HepG2 (cell line): ENCODE results near the gene DMXL2. TPM values are rescaled to one million over a fixed set of nuclear protein-coding genes. Genes with fewer than 3 reads are reported as not detected.

Source experiments
- ATAC-seq: fragments of 200-7000 bp; cut with Tn5 transposase; 3 replicates; pipeline ENCODE4 v1.9.1; 2020; ENCODE audit warnings: mild to moderate bottlenecking, moderate library complexity
- BruUV-seq: library from RNA; stranded (reverse); fragments of 400-500 nt; replicated peaks from 2 replicates; lab custom pipeline; 2021; lab: Mats Ljungman, UMichigan
- CTCF ChIA-PET: fragments of 300-600 bp; formaldehyde crosslinking; extraction: SDS; loops from one replicate; lab custom pipeline; 2021; ENCODE audit warnings: low total read pairs, inconsistent platforms, low intra/inter-chr PET ratio; lab: Yijun Ruan, JAX
- POLR2A ChIA-PET: fragments of 350-600 bp; sonication (Branson Sonifier 250); formaldehyde crosslinking; loops from one replicate; lab custom pipeline; 2020; ENCODE audit warnings: antibody characterized with exemption, inconsistent platforms; lab: Yijun Ruan, JAX
- DNase-seq: peaks from one replicate; pipeline ENCODE4 v3.0.0-alpha.2; 2015; ENCODE audit warnings: low spot score
- FAIRE-seq: peaks from 3 replicates; lab custom pipeline; 2011; peaks lifted over from hg19 to GRCh38; lab: Jason Lieb, UNC
- H2AFZ ChIP-seq: one replicate; pipeline ENCODE4 v1.6.1; 2011; ENCODE audit warnings: low read length, inconsistent platforms
- H3K27ac ChIP-seq: fragments of 300-600 bp; 3 replicates; pipeline ENCODE4 v1.8.0; 2011; ENCODE audit warnings: mixed run types, mild to moderate bottlenecking, mixed read lengths, low read length, inconsistent platforms; ENCODE audit not compliant: insufficient read depth; ENCODE audit errors: extremely low read length
- H3K27me3 ChIP-seq, 2 experiments: fragments of 200-600 bp in 1 of 2; 2 replicates in 1 of 2; 3 replicates in 1 of 2; pipeline versions ENCODE4 v1.6.0 to v1.8.0; 2011; ENCODE audit warnings: low read length in 2 of 2, mild to moderate bottlenecking in 2 of 2, moderate library complexity in 2 of 2, inconsistent platforms in 1 of 2; ENCODE audit not compliant: insufficient read depth in 2 of 2, control insufficient read depth in 1 of 2
- H3K36me3 ChIP-seq, 2 experiments: fragments of 200-600 bp in 1 of 2; replicated peaks in 1 of 2; 2 replicates in 1 of 2; 3 replicates in 1 of 2; pipeline versions ENCODE4 v1.5.1 to v1.8.0; 2011; ENCODE audit warnings: low read length in 2 of 2, inconsistent platforms in 1 of 2; ENCODE audit not compliant: insufficient read depth in 2 of 2, control insufficient read depth in 1 of 2
- H3K4me1 ChIP-seq: 2 replicates; pipeline ENCODE4 v1.5.1; 2012; ENCODE audit warnings: low read length, inconsistent platforms; ENCODE audit not compliant: insufficient read depth
- H3K4me2 ChIP-seq: 2 replicates; pipeline ENCODE4 v1.6.0; 2011; ENCODE audit warnings: low read depth, low read length, inconsistent platforms
- H3K4me3 ChIP-seq, 3 experiments: fragments of 200-600 bp in 1 of 3; sonication (generic), shearing (Covaris generic) in 1 of 3; replicated peaks in 1 of 3; 2 replicates each; pipeline ENCODE4 v1.5.1; 2011 to 2016; ENCODE audit warnings: low read length in 3 of 3, inconsistent platforms in 2 of 3, low read depth in 2 of 3, mild to moderate bottlenecking in 2 of 3, control low read depth in 1 of 3, mixed read lengths in 1 of 3; ENCODE audit not compliant: insufficient read depth in 1 of 3
- H3K79me2 ChIP-seq: one replicate; pipeline ENCODE4 v1.6.1; 2011; ENCODE audit warnings: low read length, inconsistent platforms; ENCODE audit not compliant: insufficient read depth
- H3K9ac ChIP-seq: 2 replicates; pipeline ENCODE4 v1.6.0; 2011; ENCODE audit warnings: mild to moderate bottlenecking, low read depth, low read length, inconsistent platforms; ENCODE audit not compliant: insufficient read depth
- H3K9me3 ChIP-seq: 2 replicates; pipeline ENCODE4 v1.5.1; 2012; ENCODE audit warnings: mild to moderate bottlenecking, low read length
- H4K20me1 ChIP-seq: 2 replicates; pipeline ENCODE4 v1.6.0; 2011; ENCODE audit warnings: inconsistent platforms, mild to moderate bottlenecking, low read length, moderate library complexity; ENCODE audit not compliant: insufficient read depth
- CBX1 ChIP-seq: IDR thresholded peaks from one replicate; pipeline ENCODE4 v1.6.1; 2016; ENCODE audit warnings: antibody characterized with exemption, low read depth
- DZIP1 ChIP-seq: sonication (generic); formaldehyde crosslinking; IDR thresholded peaks from 2 replicates; pipeline ENCODE4 v1.5.0; 2020; ENCODE audit warnings: mild to moderate bottlenecking, missing genetic modification reagents
- FOXA3 ChIP-seq: IDR thresholded peaks from 2 replicates; pipeline ENCODE4 v1.6.1; 2016; ENCODE audit warnings: missing genetic modification reagents, missing compliant biosample characterization
- HIVEP1 ChIP-seq: sonication (generic); formaldehyde crosslinking; IDR thresholded peaks from 2 replicates; pipeline ENCODE4 v1.4.0; 2020; ENCODE audit warnings: mild to moderate bottlenecking, missing genetic modification reagents
- HNF1A ChIP-seq, 2 experiments: sonication (generic) in 1 of 2; formaldehyde crosslinking in 1 of 2; IDR thresholded peaks; 2 replicates each; pipeline versions ENCODE4 v1.4.0 to v1.6.1; 2016 to 2020; ENCODE audit warnings: borderline replicate concordance in 1 of 2, low read depth in 1 of 2, mild to moderate bottlenecking in 1 of 2, missing genetic modification reagents in 1 of 2
- JUNB ChIP-seq: sonication (generic); formaldehyde crosslinking; IDR thresholded peaks from 2 replicates; pipeline ENCODE4 v1.8.0; 2022; ENCODE audit warnings: missing genetic modification reagents, mild to moderate bottlenecking, borderline replicate concordance
- MAFF ChIP-seq: IDR thresholded peaks from 2 replicates; pipeline ENCODE4 v1.6.1; 2011; ENCODE audit warnings: low read depth, low read length, improper control_type of control experiment
- MAFK ChIP-seq, 2 experiments: IDR thresholded peaks in 1 of 2; conservative IDR thresholded peaks in 1 of 2; 2 replicates each; pipeline ENCODE4 v1.6.1; 2011; ENCODE audit warnings: improper control_type of control experiment in 2 of 2, low read length in 2 of 2
- NAIF1 ChIP-seq: sonication (generic); formaldehyde crosslinking; IDR thresholded peaks from 2 replicates; pipeline ENCODE4 v1.5.0; 2020; ENCODE audit warnings: mild to moderate bottlenecking, missing genetic modification reagents, borderline replicate concordance
- SRF ChIP-seq: IDR thresholded peaks from 2 replicates; pipeline ENCODE4 v1.6.1; 2011; ENCODE audit warnings: mild to moderate bottlenecking, low read depth, low read length, moderate library complexity
- ZNF136 ChIP-seq: sonication (generic); formaldehyde crosslinking; IDR thresholded peaks from 2 replicates; pipeline ENCODE4 v1.8.1; 2022; ENCODE audit warnings: low read depth, mild to moderate bottlenecking, moderate library complexity, missing genetic modification reagents
- ZNF691 ChIP-seq: sonication (generic); formaldehyde crosslinking; IDR thresholded peaks from 2 replicates; pipeline ENCODE4 v1.4.0; 2020; ENCODE audit warnings: missing genetic modification reagents, low read depth, mild to moderate bottlenecking, borderline replicate concordance
- WGBS: methylation state at CpG from one replicate; pipeline ENCODE4 v1.1.6; 2017; ENCODE audit warnings: low lambda C conversion rate; 5-methylcytosine and 5-hydroxymethylcytosine counted together
- in situ Hi-C: cut with HindIII; loops from 2 replicates; pipeline ENCODE4 v1.10.0; 2017; ENCODE audit warnings: low pct_unique_long_range_greater_than_20kb; ENCODE audit not compliant: extremely low pct_ligation_motif_present
- intact Hi-C: fragments of 100-400 bp; cut with micrococcal nuclease; formaldehyde crosslinking; loops from one replicate; pipeline ENCODE4 v1.10.0; 2022; ENCODE audit not compliant: unreplicated experiment
- polyA plus RNA-seq, 8 experiments: library from polyadenylated mRNA; depleted of rRNA in 3 of 8; stranded (reverse) in 7 of 8; unstranded in 1 of 8; fragments of >200 nt; fragmentation: Illumina TruSeq in 4 of 8; extraction: Trizol in 4 of 8; gene quantifications; 2 replicates each; pipeline versions ENCODE4 v1.2.1 to v1.2.3, GENCODE V29; 2011 to 2016; ENCODE audit warnings: low read depth in 4 of 8, missing spikeins in 1 of 8, mixed read lengths in 1 of 8; ENCODE audit not compliant: insufficient read depth in 1 of 8
- total RNA-seq, 5 experiments: library from RNA; depleted of rRNA; stranded (reverse); fragments of >200 nt; fragmentation: Illumina TruSeq; extraction: Trizol; gene quantifications; 2 replicates each; pipeline ENCODE4 v1.2.3, GENCODE V29; 2016; ENCODE audit warnings: low read depth in 1 of 5

The DMXL2 gene
- total and polyA plus RNA-seq, 2 of the 13 experiments (the other 11 are each of a cell fraction or from before 2014, with no cell fraction given): 11.6 to 15.3 TPM

GRCh38 chr15:51617886-51618285, 4.7 kb downstream of the DMXL2 start (continued):
- TF ChIP-seq JUNB: no peak
- no peak for TF ChIP-seq HNF1A (IDR thresholded peaks at IDR 0.05; ENCODE audit: low read depth)
- no peak for TF ChIP-seq HNF1A (CRISPR knock-in tag; IDR thresholded peaks at IDR 0.05; ENCODE audit: borderline replicate concordance)

- Histone ChIP-seq H3K36me3 (no peaks in the 10 kb centered on the region), H3K4me3 (no peak overlapping the region), H3K79me2 (peaks cover under 1% of the 10 kb centered on the region), H3K9ac (no peak overlapping the region), H3K4me1 (0 out of 2 replicates have a peak, but pooled peaks cover under 1% of the 10 kb centered on the region), H3K27me3 (no peaks in the 10 kb centered on the region), H3K27ac (no peak overlapping the region), H2AFZ (no peak overlapping the region), H3K4me2 (no peak overlapping the region), H4K20me1 (no peaks in the 10 kb centered on the region), H3K9me3 (no peaks in the 10 kb centered on the region)
- ATAC-seq (no peak), DNase-seq (no peak), FAIRE-seq (no peak)
- WGBS: 94% methylated on average over 3 of the region's 3 CpGs
- ChIA-PET POLR2A (no interaction called here), CTCF (no interaction called here)
- TF ChIP-seq CBX1 (no peak), FOXA3 (CRISPR knock-in tag) (no peak), ZNF691 (no peak), NAIF1 (CRISPR knock-in tag) (no peak), MAFK (conservative IDR thresholded peaks at IDR 0.05 in 1 of 2, IDR thresholded peaks at IDR 0.05 in 1 of 2; ENCODE audit: low read length in 2 of 2) (peak in 1 of 2 experiments; percentile 58; a peak in 3 of 4 replicates), ZNF136 (CRISPR knock-in tag) (no peak), MAFF (peak; percentile 35; the same call in 1 of the 2 replicates), HIVEP1 (CRISPR knock-in tag) (no peak), SRF (no peak), DZIP1 (CRISPR knock-in tag) (no peak)
- intact Hi-C loops: no loop called here
- in situ Hi-C loops: no loop called here
- BruUV-seq: no TSS peak
Observed at GRCh38 chr15:51613951-51614350, 8.6 kb downstream of the DMXL2 start.
